ENCODE data around the gene MUC5AC.
"Not testable (repeated sequence)": the region's sequence is repeated elsewhere in the genome, so short reads cannot be mapped to it uniquely, and the experiment has no call there.

The MUC5AC gene

DNA sequence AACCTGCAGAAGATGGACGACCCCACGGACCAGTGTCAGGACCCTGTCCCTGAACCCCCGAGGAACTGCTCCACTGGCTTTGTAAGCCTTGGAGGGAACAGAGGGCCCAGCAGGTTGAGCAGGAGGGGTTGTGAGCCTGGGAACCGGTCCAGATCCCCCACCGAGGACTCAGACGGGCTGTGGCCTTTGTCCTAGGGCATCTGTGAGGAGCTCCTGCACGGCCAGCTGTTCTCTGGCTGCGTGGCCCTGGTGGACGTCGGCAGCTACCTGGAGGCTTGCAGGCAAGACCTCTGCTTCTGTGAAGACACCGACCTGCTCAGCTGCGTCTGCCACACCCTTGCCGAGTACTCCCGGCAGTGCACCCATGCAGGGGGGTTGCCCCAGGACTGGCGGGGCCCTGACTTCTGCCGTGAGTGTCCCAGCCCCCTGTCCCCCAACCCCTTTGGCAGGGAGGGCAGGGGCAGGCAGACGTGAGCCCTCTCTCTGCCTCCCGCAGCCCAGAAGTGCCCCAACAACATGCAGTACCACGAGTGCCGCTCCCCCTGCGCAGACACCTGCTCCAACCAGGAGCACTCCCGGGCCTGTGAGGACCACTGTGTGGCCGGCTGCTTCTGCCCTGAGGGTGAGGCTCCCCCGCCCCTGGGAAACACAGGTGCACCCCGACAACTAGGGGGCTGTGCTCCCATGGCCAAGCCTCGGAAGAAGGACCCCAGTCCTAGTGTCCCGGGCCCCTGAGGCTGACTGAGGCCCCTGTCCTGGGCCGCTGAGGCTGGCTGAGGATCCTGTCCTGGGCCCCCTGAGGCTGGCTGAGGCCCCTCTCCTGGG, 6.4 kb downstream of the MUC5AC start:
- no peak for DNase-seq

DNA sequence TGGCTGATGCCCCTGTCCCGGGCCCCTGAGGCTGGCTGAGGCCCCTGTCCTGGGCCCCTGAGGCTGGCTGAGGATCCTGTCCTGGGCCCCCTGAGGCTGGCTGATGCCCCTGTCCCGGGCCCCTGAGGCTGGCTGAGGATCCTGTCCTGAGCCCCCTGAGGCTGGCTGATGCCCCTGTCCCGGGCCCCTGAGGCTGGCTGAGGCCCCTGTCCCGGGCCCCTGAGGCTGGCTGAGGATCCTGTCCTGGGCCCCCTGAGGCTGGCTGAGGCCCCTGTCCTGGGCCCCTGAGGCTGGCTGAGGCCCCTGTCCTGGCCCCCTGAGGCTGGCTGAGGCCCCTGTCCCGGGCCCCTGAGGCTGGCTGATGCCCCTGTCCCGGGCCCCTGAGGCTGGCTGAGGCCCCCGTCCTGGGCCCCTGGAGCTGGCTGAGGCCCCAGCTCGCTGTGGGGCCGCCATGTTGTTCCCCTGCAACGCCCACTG, 7.1 kb downstream of the MUC5AC start:
- not testable (repeated sequence) for DNase-seq

DNA sequence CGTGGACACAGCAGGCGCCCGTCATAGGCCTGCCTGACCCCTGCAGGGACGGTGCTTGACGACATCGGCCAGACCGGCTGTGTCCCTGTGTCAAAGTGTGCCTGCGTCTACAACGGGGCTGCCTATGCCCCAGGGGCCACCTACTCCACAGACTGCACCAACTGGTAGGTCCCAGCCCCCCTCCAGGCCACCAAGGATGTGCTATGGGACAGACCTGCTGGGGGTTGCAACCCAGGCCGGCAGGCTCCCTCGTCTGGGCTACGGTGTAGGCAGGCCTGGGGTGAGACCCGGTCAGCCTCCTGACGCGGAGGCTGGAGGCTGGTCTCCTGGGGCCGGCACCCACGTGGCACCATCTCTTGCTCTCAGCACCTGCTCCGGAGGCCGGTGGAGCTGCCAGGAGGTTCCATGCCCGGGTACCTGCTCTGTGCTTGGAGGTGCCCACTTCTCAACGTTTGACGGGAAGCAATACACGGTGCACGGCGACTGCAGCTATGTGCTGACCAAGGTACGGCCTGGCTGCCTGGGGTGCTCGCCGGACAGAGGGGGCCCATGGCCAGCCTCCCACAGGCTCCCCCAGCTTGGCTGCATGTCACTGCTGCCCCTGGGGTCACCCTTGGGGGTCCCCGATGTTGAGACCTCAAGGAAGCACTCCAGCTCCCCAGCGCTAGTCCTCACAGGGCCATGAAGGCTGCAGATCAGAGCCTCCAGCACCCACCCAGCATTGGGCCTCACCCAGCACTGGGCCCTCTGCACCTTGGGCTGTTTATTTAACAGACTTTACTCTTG, 7.7 kb downstream of the MUC5AC start:
- no peak for DNase-seq

- DNase-seq: no peak
These were observed 9.5 kb downstream of the MUC5AC start for GRCh38 chr11:1167256-1167655.

DNA sequence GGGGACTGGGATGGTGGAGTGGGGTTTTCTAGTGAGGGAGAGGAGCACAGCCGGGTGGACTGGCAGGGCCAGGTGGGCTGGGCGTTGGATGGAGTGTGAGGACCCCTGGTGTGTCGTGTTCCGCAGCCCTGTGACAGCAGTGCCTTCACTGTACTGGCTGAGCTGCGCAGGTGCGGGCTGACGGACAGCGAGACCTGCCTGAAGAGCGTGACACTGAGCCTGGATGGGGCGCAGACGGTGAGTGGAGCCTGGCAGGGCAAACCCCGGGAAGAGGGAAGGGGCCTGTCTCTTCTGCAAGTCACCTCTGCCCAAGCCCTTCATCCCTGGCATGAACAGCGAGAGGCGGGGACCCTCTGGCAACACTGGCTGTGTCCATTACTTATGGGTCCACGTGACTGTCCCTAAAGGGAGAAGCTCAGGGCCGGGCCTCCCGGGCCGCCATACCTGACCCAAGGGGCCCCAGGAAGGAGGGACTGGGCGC, 10.0 kb downstream of the MUC5AC start:
- no peak for DNase-seq

- DNase-seq: no peak
These were observed 10.5 kb downstream of the MUC5AC start for GRCh38 chr11:1168256-1168655.

DNA sequence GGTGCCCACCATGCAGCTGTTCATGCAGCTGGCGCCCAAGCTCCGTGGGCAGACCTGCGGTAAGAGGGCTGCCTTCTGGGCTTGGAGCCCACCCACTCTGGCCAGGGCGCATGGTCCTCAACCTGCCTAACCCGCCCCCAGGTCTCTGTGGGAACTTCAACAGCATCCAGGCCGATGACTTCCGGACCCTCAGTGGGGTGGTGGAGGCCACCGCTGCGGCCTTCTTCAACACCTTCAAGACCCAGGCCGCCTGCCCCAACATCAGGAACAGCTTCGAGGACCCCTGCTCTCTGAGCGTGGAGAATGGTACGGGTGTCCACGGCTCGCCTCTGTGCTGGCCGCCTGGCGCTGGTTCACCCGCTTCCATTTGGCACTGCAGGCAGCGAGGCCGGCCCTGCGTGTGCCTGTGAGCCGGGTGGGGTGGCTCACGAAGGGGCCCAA, 11.0 kb downstream of the MUC5AC start:
- DNase-seq: no peak

GRCh38 chr11:1171223-1171984, 13.7 kb downstream of the MUC5AC start:
- DNase-seq: no peak

DNA sequence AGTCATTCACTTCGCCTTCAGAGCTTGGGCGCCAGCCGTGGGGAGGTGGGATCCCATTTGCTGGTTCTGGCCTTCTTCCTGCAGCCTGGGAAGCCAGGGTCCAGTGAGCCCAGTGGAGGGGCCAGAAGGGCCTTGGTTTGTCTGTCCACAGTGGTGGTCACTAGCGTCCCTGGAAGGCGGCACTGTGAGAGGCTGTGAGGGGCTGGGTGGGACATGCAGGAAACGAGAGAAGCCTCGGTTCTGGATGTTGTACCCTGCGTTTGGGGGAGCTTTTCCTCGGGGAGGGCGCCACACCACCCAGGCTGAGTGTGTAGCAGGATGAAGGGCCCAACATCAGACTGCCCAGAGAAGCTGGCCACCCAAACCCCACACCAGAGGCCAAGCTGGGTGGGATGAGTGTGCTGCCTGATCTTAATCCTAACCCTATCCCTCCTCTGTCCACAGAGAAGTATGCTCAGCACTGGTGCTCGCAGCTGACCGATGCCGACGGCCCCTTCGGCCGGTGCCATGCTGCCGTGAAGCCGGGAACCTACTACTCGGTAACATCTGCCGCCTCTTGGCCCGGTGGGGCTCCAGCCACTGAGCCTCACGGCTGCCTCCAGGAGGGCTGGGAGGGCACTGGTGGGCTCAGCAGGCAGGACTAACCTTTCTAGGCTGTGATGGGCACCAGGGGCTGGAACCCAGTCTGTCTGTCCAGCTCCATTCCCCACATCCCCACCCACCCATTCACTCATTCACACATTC, 14.4 kb downstream of the MUC5AC start:
- DNase-seq: no peak

DNA sequence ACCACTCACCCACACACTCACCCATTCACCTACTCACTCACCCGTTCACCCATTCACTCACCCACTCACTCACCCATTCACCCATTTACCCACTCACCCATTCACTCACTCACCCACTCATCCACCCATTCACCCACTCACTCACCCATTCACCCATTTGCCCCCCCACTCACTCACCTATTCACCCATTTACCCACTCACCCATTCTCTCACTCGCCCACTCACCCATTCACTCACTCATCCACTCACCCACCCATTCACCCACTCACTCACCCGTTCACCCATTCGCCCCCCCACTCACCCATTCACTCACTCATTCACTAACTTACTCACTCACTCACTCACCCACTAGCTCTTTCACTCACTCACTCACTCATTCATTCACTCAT, 15.0 kb downstream of the MUC5AC start:
- DNase-seq: no peak

DNA sequence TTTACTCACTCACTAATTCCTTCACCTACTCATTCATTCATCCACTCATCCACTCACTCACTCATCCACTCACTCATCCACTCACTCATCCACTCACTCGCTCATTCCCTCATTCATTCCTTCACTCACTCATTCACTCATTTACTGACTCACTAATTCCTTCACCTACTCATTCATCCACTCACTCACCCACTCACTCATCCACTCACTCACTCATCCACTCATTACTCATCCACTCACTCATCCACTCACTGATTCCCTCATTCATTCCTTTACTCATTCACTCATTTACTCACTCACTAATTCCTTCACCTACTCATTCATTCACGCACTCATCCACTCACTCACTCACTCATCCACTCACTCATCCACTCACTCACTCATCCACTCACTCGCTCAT, 15.6 kb downstream of the MUC5AC start:
- not testable (repeated sequence) for DNase-seq

DNA sequence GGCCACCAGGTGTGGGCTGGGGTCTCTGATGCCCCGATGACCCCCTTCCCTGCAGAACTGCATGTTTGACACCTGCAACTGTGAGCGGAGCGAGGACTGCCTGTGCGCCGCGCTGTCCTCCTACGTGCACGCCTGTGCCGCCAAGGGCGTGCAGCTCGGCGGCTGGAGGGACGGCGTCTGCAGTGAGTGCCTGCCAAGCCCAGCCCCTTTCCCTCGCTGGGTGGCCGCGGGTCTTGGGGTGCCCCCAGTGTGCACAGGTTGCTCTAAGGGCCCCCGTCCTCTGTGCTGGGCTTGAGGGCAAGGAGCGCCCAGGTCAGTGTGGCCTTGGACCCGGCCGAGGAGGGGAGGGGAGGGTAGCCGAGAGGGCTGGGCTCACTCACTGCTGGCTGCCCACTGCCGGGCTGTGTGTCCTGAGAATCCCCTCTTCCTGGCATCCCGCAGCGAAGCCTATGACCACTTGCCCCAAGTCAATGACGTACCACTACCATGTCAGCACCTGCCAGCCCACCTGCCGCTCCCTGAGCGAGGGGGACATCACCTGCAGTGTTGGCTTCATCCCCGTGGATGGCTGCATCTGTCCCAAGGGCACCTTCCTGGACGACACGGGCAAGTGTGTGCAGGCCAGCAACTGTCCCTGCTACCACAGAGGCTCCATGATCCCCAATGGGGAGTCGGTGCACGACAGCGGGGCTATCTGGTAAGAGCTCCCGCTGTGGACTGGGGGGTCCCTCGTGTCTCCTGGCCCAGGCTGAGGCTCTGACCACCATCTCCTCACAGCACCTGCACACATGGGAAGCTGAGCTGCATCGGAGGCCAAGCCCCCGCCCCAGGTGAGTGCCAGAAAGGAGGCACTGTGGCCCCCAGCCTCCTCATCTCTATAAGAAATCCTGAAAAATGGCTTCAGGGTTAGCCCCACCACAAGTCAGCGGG, 17.0 kb downstream of the MUC5AC start:
- no peak for DNase-seq

DNA sequence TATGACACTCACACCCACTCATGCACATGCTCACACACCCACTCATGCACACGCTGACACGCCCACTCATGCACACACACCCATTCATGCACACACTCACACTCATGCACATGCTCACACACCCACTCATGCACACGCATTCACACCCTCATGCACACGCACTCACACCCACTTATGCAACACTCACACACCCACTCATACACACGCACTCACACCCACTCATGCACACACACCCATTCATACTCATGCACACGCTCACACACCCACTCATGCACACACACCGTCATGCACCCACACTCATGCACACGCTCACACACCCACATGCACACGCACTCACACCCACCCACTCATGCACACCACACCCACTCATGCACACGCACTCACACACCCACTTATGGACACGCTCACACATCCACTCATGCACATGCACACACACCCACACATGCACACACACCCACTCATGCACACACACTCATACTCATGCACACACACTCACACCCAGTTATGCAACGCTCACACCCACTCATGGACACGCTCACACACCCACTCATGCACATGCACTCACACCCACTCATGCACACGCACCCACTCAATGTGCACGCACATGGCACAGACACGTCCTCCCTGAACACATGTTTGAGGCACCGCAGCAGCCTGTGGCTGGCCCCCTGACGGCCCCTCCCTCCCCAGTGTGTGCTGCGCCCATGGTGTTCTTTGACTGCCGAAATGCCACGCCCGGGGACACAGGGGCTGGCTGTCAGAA, 17.9 kb downstream of the MUC5AC start:
- DNase-seq: no peak

GRCh38 chr11:1176224-1177019, 18.7 kb downstream of the MUC5AC start:
- DNase-seq: no peak

DNA sequence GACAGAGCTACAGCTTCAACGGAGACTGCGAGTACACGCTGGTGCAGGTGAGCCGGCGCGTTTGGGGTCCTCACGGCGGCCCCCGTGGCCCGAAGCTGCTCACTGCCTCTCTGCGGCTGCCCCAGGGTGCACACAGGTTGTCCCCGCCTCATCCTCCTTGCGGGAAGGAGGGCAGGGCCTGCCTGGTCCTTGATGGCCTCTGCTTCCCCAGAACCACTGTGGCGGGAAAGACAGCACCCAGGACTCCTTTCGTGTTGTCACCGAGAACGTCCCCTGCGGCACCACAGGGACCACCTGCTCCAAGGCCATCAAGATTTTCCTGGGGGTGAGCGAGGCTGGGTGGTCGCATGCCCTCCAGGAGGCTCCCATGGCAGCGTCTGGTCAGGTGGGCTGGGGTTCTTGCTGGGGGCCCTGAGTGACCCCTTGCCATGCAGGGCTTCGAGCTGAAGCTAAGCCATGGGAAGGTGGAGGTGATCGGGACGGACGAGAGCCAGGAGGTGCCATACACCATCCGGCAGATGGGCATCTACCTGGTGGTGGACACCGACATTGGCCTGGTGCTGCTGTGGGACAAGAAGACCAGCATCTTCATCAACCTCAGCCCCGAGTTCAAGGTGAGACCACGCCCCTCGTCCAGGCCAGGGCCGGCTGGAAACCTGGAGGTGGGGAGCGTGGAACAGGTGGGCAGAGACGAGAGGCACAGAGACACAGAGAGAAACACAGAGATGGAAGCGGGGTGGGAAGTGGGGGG, 19.4 kb downstream of the MUC5AC start:
- DNase-seq: no peak

DNA sequence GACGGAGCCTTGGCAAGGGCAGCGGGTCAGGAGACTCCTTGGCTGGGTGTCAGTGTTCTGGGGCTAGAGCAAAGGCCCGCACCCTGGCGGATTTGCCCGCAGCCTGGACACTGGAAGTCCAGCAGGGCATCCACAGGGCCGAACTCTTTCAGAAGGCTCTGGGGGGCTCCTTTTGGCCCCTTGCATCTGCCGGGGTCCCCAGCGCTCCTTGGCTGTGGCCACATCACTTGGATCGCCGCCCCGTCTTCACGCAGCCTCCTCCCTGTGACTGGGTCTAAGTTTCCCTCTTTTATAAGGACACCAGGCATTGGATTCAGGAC, 20.0 kb downstream of the MUC5AC start:
- DNase-seq: no peak

DNA sequence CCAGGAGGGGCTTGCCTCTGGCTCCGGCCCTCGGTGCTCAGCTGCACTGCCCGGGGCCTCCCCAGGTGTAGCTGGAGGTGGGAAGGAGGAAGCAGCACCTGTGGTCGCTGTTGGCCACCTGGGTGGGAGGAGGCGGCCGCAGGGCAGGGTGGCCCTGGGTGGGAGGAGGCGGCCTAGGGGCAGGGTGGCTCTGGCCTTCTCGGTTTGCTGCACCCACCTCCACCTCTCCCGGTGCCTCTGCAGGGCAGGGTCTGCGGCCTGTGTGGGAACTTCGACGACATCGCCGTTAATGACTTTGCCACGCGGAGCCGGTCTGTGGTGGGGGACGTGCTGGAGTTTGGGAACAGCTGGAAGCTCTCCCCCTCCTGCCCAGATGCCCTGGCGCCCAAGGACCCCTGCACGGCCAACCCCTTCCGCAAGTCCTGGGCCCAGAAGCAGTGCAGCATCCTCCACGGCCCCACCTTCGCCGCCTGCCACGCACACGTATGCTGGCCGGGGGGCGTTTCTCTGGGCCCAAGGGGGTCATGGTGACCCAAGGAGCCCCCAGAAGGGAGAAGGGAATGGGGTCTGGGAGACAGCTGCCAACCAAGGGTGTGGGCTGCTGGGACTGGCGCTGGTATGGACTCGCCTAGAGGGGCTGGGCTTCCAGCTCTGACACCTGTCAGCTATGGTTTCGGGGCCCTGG, 20.6 kb downstream of the MUC5AC start:
- no peak for DNase-seq

DNA sequence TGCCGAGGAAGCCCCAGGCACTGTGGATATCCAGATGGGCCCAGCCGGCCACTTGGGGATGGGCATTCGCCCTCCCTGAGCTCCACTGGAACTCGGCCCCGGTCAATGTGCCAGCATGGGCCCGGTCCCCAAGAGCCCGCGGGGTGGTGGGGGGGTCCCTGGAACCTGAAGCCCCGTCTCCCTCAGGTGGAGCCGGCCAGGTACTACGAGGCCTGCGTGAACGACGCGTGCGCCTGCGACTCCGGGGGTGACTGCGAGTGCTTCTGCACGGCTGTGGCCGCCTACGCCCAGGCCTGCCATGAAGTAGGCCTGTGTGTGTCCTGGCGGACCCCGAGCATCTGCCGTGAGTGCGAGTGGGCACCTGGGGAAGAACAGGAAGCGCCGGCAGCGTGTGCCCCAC, 21.2 kb downstream of the MUC5AC start:
- DNase-seq: no peak
